SK-N-SH (cell line): ENCODE results near the gene PGGHG. TPM values are rescaled to one million over a fixed set of nuclear protein-coding genes. Genes with fewer than 3 reads are reported as not detected.

Source experiments
- CTCF ChIA-PET: fragments of 300-600, 350-600 bp; formaldehyde crosslinking; extraction: SDS; loops from one replicate; lab custom pipeline; 2021; lab: Yijun Ruan, JAX
- POLR2A ChIA-PET: fragments of 350-600 bp; sonication (Branson Sonifier 250); formaldehyde crosslinking; extraction: SDS; loops from one replicate; lab custom pipeline; 2020; ENCODE audit warnings: antibody characterized with exemption, inconsistent platforms; lab: Yijun Ruan, JAX
- DNase-seq: peaks from one replicate; pipeline ENCODE4 v3.0.0; 2012
- H2AFZ ChIP-seq: fragments of 200-600 bp; sonication (generic); 2 replicates; pipeline ENCODE4 v1.8.1; 2016; ENCODE audit warnings: antibody characterized with exemption, mild to moderate bottlenecking, low read depth
- H3F3A ChIP-seq: fragments of 200-600 bp; sonication (generic); replicated peaks from 2 replicates; pipeline ENCODE3; 2016; ENCODE audit warnings: antibody characterized with exemption, mild to moderate bottlenecking; ENCODE audit not compliant: insufficient read depth
- H3K27ac ChIP-seq, 2 experiments: fragments of 200-500 bp in 1 of 2; fragments of 200-600 bp in 1 of 2; sonication (Bioruptor generic) in 1 of 2; sonication (generic), shearing (Covaris generic) in 1 of 2; 2 replicates each; pipeline versions ENCODE4 v1.5.1 to v1.6.1; 2014 to 2016; ENCODE audit warnings: low read depth in 2 of 2, inconsistent platforms in 1 of 2, low read length in 1 of 2, mild to moderate bottlenecking in 1 of 2, mixed read lengths in 1 of 2
- H3K27me3 ChIP-seq: fragments of 200-600 bp; sonication (generic), shearing (Covaris generic); 2 replicates; pipeline ENCODE4 v1.6.1; 2016; ENCODE audit warnings: mixed run types; ENCODE audit not compliant: insufficient read depth
- H3K36me3 ChIP-seq, 2 experiments: fragments of 200-500 bp in 1 of 2; fragments of 200-600 bp in 1 of 2; sonication (Bioruptor generic) in 1 of 2; sonication (generic) in 1 of 2; replicated peaks in 1 of 2; 2 replicates each; pipeline versions ENCODE3 to v1.5.1; 2014 to 2016; ENCODE audit warnings: low read length in 1 of 2, mild to moderate bottlenecking in 1 of 2; ENCODE audit not compliant: insufficient read depth in 2 of 2, control insufficient read depth in 1 of 2
- H3K4me1 ChIP-seq, 2 experiments: fragments of 200-500 bp in 1 of 2; fragments of 200-600 bp in 1 of 2; sonication (Bioruptor generic) in 1 of 2; sonication (generic), shearing (Covaris generic) in 1 of 2; 2 replicates each; pipeline versions ENCODE4 v1.5.1 to v1.6.1; 2014 to 2016; ENCODE audit warnings: low read depth in 1 of 2, low read length in 1 of 2, mixed run types in 1 of 2; ENCODE audit not compliant: insufficient read depth in 2 of 2, control insufficient read depth in 1 of 2
- H3K4me2 ChIP-seq: fragments of 200-600 bp; sonication (generic), shearing (Covaris generic); 2 replicates; pipeline ENCODE4 v1.6.1; 2017; ENCODE audit warnings: mixed run types
- H3K4me3 ChIP-seq, 2 experiments: fragments of 200-500 bp in 1 of 2; fragments of 200-600 bp in 1 of 2; sonication (Bioruptor generic) in 1 of 2; sonication (generic), shearing (Covaris generic) in 1 of 2; 2 replicates each; pipeline versions ENCODE4 v1.5.1 to v1.8.1; 2014 to 2016; ENCODE audit warnings: low read depth in 2 of 2, inconsistent platforms in 1 of 2, low read length in 1 of 2, mild to moderate bottlenecking in 1 of 2, mixed read lengths in 1 of 2, moderate library complexity in 1 of 2
- H3K79me2 ChIP-seq: fragments of 200-600 bp; sonication (generic); 2 replicates; pipeline ENCODE4 v1.8.1; 2017; ENCODE audit warnings: mild to moderate bottlenecking; ENCODE audit not compliant: insufficient read depth
- H3K9ac ChIP-seq: fragments of 200-600 bp; sonication (generic); 2 replicates; pipeline ENCODE4 v1.6.1; 2017; ENCODE audit warnings: mixed run types
- H3K9me2 ChIP-seq: fragments of 200-600 bp; sonication (generic); 2 replicates; pipeline ENCODE4 v1.6.1; 2017; ENCODE audit warnings: mixed run types
- H3K9me3 ChIP-seq: fragments of 200-600 bp; sonication (generic); 2 replicates; pipeline ENCODE4 v1.6.1; 2017; ENCODE audit warnings: mixed run types, mild to moderate bottlenecking, moderate library complexity
- H4K20me1 ChIP-seq: fragments of 200-600 bp; sonication (generic); 2 replicates; pipeline ENCODE4 v1.6.1; 2017; ENCODE audit warnings: mild to moderate bottlenecking, mixed run types; ENCODE audit not compliant: insufficient read depth
- EP300 ChIP-seq, 2 experiments: IDR thresholded peaks; 2 replicates each; pipeline versions ENCODE4 v1.4.0 to v1.6.1; 2012; ENCODE audit warnings: borderline replicate concordance in 1 of 2, low read depth in 1 of 2, low read length in 1 of 2
- EZH2phosphoT487 ChIP-seq: fragments of 200-600 bp; sonication (generic); IDR thresholded peaks from 2 replicates; pipeline ENCODE4 v1.6.1; 2017; ENCODE audit warnings: low read depth, mixed run types, mild to moderate bottlenecking, antibody characterized with exemption, moderate library complexity, borderline replicate concordance
- FOXM1 ChIP-seq: IDR thresholded peaks from 2 replicates; pipeline ENCODE4 v1.4.0; 2012; ENCODE audit warnings: low read depth, mild to moderate bottlenecking
- GABPA ChIP-seq: IDR thresholded peaks from 2 replicates; pipeline ENCODE4 v1.4.0; 2012; ENCODE audit warnings: low read depth, mild to moderate bottlenecking
- GATA2 ChIP-seq: sonication (generic); formaldehyde crosslinking; IDR thresholded peaks from 2 replicates; pipeline ENCODE4 v1.5.0; 2020; ENCODE audit warnings: mild to moderate bottlenecking, missing genetic modification reagents
- IRF3 ChIP-seq: fragments of 150-350 bp; IDR thresholded peaks from 2 replicates; pipeline ENCODE4 v1.6.1; 2016; ENCODE audit warnings: mild to moderate bottlenecking, low read depth, low read length
- MAX ChIP-seq: IDR thresholded peaks from 2 replicates; pipeline ENCODE4 v1.4.0; 2012; ENCODE audit warnings: low read depth
- POLR2AphosphoS5 ChIP-seq: IDR thresholded peaks from 2 replicates; pipeline ENCODE4 v1.6.1; 2012; ENCODE audit warnings: low read depth, low read length
- REST ChIP-seq: IDR thresholded peaks from 2 replicates; pipeline ENCODE4 v1.6.1; 2012; ENCODE audit warnings: mild to moderate bottlenecking, low read depth, low read length, moderate library complexity
- RFX5 ChIP-seq: IDR thresholded peaks from 2 replicates; pipeline ENCODE4 v1.6.1; 2012; ENCODE audit warnings: mild to moderate bottlenecking, improper control_type of control experiment, low read length
- SMC3 ChIP-seq: IDR thresholded peaks from 2 replicates; pipeline ENCODE4 v1.6.1; 2012; ENCODE audit warnings: low read depth, low read length, improper control_type of control experiment
- TAF1 ChIP-seq: IDR thresholded peaks from 2 replicates; pipeline ENCODE4 v1.6.1; 2012; ENCODE audit warnings: low read depth, mild to moderate bottlenecking, low read length, moderate library complexity, borderline replicate concordance
- ZBTB33 ChIP-seq: IDR thresholded peaks from 2 replicates; pipeline ENCODE4 v1.4.0; 2012; ENCODE audit warnings: low read depth, borderline replicate concordance
- WGBS: methylation state at CpG from one replicate; pipeline ENCODE4 v1.1.6; 2017; ENCODE audit warnings: low lambda C conversion rate; 5-methylcytosine and 5-hydroxymethylcytosine counted together
- polyA plus RNA-seq, 3 experiments: library from polyadenylated mRNA; depleted of rRNA; stranded (reverse); fragments of >200 nt; gene quantifications; 2 replicates each; pipeline ENCODE4 v1.2.3, GENCODE V29; 2012

Gene PGGHG
- polyA plus RNA-seq, 1 of the 3 experiments (the other 2 are of a cell fraction): 19.9 TPM

- Histone ChIP-seq H3K36me3 (no peaks in the 10 kb centered on the region), H3K27me3 (no peaks in the 10 kb centered on the region), H3K9me2 (no peaks in the 10 kb centered on the region), H3K27ac (no peak overlapping the region), H3K79me2 (no peaks in the 10 kb centered on the region), H3K4me2 (no peak overlapping the region), H3K9ac (no peak overlapping the region), H2AFZ (no peak overlapping the region), H4K20me1 (no peaks in the 10 kb centered on the region), H3K4me1 (no peaks in the 10 kb centered on the region; a peak in 1 of 4 replicates), H3K9me3 (no peaks in the 10 kb centered on the region), H3F3A (no peaks in the 10 kb centered on the region), H3K4me3 (no peak overlapping the region)
- ChIA-PET CTCF (no interaction called here), POLR2A (no interaction called here)
- WGBS: 87% methylated on average over 21 of the region's 26 CpGs
- no peak for DNase-seq
- no peak for TF ChIP-seq GABPA
These were observed 8.9 kb downstream of the PGGHG start for GRCh38 chr11:297586-298405.

- ChIA-PET CTCF (no interaction called here), POLR2A (no interaction called here)
- TF ChIP-seq EP300 (IDR thresholded peaks at IDR 0.05; ENCODE audit: borderline replicate concordance in 1 of 2, low read depth in 1 of 2, low read length in 1 of 2) (no peak), GATA2 (CRISPR knock-in tag) (no peak), TAF1 (no peak), FOXM1 (no peak), REST (no peak), MAX (no peak), ZBTB33 (no peak), EZH2phosphoT487 (no peak), RFX5 (no peak), IRF3 (no peak), POLR2AphosphoS5 (no peak), SMC3 (no peak)
- H3K27me3 ChIP-seq: no peaks in the 10 kb centered on the region
- H3F3A ChIP-seq: no peaks in the 10 kb centered on the region
- 61% methylated on average over 4 of the region's 15 CpGs for WGBS
- H3K79me2 ChIP-seq: no peaks in the 10 kb centered on the region
- H3K4me2 ChIP-seq: no peak overlapping the region
- no peaks in the 10 kb centered on the region for H3K36me3 ChIP-seq
- H3K4me3 ChIP-seq: no peak overlapping the region
- H3K9me2 ChIP-seq: no peaks in the 10 kb centered on the region
- H3K9me3 ChIP-seq: no peaks in the 10 kb centered on the region
- no peak overlapping the region for H2AFZ ChIP-seq
- no peak overlapping the region for H3K9ac ChIP-seq
- H3K27ac ChIP-seq: no peak overlapping the region
- H3K4me1 ChIP-seq: no peaks in the 10 kb centered on the region; a peak in 1 of 4 replicates
- DNase-seq: no peak
- no peaks in the 10 kb centered on the region for H4K20me1 ChIP-seq
These were observed 9.6 kb downstream of the PGGHG start for GRCh38 chr11:298406-299065.
